HG02623 (cell line): ENCODE data around the gene APBA2.

Experiments
- ATAC-seq: cut with Tn5 transposase; IDR thresholded peaks from one replicate; pipeline ENCODE4 v1.9.1; 2021; ENCODE audit warnings: moderate library complexity; ENCODE audit not compliant: unreplicated experiment

APBA2 gene

GRCh38 chr15:28955160-28955992, 69.6 kb downstream of the APBA2 start:
- no peak for ATAC-seq

DNA sequence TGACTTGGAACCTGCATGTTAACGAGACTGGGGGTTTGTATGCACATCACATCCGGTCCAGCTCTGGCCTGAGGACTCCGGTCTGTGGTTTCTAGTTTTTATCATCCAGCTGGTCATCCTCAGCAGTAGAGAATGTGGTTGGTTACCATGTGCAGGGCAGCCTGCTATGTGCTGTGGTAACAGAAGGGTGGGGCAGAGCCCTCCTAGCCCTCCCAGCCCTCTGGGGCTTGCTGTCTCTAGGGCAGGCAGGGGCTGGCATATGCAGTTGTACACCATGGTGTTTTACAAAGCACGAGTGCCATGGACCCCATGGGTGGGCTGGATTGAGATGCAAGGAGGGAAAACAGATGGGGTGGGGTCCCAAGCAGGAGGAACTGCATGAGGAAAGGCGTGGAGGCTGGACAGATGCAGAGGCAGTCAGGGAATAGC, 70.2 kb downstream of the APBA2 start:
- no peak for ATAC-seq

GRCh38 chr15:28956491-28956890, 70.7 kb downstream of the APBA2 start:
- no peak for ATAC-seq

- no peak for ATAC-seq
Measured at GRCh38 chr15:28957606-28958498, 72.1 kb downstream of the APBA2 start.

DNA sequence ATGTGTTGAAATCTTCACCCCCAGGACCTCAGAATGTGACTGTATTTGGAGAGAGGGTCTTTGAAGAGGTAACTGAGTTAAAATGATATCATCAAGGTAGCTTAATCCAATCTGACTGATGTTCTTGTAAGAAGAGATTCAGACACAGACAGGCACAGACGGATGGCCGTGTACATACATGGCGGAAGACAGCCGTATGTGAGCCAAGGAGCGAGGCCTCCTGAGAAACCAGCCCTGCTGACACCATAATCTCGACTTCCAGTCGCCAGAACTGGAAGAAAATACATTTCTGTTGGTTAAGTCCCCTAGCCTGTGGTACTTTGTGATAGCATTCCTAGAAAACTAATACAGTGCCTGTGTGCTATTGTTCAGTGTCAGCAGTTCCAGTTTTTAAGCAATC, 73.6 kb downstream of the APBA2 start:
- no peak for ATAC-seq

- ATAC-seq = no peak
Measured at GRCh38 chr15:28960979-28961378, 75.2 kb downstream of the APBA2 start.

DNA sequence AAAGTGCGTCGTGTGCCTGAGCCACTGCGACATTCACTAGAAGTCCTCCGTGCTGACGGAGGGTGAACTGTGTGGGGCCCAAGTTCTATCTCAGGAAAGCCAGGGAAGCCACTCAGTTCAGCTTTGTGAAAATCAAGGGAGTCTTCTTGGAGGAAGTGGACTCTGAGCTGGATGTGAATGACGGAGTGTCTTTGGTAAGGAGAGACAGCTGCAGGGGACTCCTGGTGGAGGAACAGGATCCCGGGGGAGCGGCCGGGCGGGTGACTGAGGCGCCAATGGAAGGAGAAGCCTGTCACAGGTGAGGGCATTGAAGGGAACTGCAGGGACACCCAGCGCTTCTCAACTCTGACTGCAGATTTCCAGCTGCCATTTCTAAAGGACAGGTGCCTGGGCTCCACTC, 75.6 kb downstream of the APBA2 start:
- ATAC-seq = no peak

DNA sequence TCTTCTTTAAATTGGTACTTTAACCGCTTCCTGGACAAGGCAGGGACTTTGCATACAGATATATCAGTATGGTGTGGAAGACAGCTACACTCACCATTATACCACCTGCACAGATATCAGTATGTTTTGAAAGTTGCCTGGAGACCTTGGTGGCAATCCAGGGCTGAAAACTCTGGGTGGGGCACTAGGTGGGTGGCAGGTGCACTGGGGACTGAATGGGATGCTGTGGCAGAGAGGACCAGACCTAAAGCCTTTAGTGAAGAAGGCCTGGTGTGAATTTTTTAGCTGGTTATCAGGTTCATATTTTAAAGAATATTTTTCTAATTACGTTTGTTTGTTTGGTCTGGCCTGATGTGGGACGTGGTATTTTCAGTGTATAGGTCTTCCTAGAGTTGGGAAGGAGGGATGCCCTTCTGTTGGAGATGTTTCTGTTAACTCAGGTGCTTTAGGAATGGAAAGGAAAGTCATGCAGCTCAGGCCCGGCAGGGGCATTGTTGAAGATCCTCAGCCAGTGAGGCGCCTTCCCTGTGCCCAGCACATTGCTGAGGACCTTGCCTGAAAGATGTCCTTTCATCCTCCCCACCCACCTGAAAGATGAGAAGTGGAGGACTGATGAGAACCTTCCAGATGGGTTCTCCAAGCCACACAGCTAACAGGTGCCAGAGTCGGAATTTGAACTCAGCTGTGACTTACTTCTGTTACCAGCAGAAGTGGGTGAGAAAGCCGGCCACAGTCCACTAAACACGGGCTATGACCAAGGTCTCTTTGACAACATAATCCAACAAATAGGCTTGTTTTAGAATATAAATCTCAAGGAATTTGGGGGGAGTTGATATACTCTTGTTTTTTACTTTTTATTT, 77.3 kb downstream of the APBA2 start:
- ATAC-seq = no peak

- no peak for ATAC-seq
Measured at GRCh38 chr15:28963711-28964081, 77.9 kb downstream of the APBA2 start.

DNA sequence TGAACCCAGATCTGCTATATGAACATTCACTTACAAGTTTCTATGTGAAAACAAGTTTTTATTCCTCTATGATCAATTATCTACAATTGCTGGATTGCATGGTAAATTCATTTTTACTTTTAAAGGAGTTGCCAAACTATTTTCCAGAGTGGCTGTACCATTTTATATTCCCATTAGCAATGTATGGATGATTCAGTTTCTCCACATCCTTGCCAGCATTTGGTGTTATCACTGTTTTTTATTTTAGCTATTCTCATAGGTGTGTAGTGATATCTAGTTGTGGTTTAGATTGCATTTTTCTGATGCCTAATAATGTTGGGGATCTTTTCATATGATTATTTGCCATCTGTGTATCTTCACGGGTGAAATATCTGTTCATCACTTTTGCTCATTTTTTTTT, 78.3 kb downstream of the APBA2 start:
- no peak for ATAC-seq

DNA sequence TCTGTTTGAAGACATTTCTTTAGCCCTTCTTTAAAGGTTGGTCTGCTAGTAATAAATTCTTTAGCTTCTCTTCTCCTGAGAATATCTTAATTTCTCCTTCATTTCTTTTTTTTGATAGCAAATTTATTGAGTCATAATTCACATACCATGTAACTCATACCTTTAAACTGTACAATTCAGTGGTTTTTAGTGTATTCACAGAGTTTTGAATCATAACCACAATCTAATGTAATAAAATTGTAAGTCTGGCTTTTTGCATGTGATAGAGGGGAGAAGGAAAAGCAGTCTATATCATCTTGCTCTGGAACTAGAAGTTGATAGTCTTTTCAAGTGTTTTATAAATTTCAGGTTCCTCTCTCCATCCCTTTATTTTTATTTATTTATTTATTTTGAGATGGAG, 81.3 kb downstream of the APBA2 start:
- ATAC-seq = no peak

DNA sequence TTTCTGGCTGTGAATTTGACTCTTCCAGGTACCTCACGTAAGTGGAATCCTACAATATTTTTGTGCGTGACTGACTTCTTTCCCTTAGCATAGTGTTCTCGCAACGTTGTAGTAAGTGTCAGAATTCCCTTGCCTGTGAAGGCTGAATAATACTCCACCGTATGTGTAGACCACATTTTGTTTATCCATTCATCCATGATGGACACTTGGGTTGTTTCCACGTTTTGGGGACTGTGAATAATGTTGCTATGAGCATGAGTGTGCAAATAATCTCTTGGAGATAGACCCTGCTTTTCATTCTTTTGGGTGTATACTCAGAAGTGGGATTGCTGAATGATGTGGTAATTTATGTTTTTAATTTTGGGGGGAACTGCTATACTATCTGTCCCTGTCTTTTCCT, 82.2 kb downstream of the APBA2 start:
- no peak for ATAC-seq

DNA sequence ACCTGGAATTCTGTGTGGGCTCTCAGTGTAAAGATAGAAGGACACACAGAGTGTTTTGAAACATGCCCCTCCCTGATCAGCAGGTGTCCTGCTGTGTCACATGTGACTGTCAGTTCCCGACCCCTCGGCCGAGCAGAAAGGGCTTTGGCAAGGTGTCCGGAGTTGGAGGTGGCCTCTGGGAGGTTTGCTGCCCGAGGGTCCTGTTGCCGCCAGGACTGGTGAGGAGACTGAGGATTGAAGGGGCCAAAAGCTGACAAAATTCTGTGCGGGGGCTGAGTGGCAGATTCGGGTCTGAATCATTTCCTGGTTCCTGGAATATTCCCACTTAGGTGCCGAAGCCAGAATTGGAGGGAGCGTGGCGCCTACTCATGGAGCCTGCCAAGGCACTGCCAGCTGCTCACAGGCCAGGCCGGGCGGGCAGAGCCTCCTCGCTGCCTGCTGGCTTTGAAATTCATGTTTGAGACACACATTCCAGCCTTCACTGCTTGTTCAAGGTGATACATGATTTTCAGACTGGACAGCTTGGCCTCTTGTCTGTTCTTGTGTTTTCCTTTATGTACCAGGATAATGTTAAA, 83.8 kb downstream of the APBA2 start:
- no peak for ATAC-seq

GRCh38 chr15:28974142-28974541, 88.4 kb downstream of the APBA2 start:
- ATAC-seq = no peak

GRCh38 chr15:28975766-28976179, 90.0 kb downstream of the APBA2 start:
- ATAC-seq = no peak

DNA sequence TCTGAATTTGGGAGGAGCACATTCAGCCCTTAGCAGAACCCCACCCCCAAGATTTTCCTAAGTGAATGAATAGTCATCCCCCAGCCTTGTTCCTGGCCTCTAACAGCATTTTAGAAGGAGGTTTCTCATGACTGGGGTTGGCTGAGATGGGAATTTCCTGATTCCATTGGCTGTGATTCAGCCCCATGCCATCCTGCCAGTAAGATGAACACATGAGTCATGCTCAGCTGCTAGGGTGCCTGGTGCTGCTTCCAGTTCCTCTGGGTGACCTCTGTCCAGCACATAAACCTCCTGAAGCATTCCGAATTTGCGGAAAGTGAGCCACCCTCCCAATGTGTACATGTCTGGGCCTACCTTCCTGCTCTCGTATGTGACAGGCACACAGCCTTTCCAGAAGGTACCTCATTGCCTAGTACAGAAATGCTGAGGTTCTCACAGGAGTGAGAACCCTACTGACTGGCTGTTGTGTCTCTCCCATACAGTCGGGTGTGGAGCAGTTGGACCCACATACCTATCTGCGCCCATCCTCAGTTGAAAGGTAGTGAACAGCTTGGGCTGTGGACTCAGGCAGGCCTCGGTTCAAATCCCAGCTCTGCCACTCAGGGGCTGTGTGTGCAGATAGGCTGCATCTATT, 91.7 kb downstream of the APBA2 start:
- ATAC-seq = no peak

- no peak for ATAC-seq
Measured at GRCh38 chr15:28978011-28978378, 92.2 kb downstream of the APBA2 start.

GRCh38 chr15:28978661-28979060, 92.9 kb downstream of the APBA2 start:
- ATAC-seq = no peak

GRCh38 chr15:28979208-28979841, 93.6 kb downstream of the APBA2 start:
- no peak for ATAC-seq
